ENCODE measurements around the gene ZSWIM2.

DNA sequence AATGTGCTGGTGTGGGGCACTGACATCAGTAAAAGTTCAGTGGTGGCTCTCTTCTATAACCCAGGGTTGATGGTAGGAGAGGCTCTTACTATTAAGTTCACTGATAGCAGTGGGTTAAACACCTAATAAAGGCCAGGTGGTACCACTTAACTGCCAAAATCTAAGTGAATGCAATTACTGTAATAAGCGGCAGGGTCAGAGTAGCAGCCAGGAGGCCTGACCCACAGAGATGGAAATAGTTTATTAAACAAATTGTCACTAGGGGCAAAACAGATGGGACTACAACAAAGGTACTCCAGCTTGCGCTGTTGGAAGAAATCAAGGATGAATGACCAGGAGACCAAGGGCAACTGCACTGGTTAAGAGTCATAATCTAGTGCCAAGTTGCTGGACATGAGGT, 26.6 kb downstream of the ZSWIM2 start:
- TF ChIP-seq, protein P1, sequence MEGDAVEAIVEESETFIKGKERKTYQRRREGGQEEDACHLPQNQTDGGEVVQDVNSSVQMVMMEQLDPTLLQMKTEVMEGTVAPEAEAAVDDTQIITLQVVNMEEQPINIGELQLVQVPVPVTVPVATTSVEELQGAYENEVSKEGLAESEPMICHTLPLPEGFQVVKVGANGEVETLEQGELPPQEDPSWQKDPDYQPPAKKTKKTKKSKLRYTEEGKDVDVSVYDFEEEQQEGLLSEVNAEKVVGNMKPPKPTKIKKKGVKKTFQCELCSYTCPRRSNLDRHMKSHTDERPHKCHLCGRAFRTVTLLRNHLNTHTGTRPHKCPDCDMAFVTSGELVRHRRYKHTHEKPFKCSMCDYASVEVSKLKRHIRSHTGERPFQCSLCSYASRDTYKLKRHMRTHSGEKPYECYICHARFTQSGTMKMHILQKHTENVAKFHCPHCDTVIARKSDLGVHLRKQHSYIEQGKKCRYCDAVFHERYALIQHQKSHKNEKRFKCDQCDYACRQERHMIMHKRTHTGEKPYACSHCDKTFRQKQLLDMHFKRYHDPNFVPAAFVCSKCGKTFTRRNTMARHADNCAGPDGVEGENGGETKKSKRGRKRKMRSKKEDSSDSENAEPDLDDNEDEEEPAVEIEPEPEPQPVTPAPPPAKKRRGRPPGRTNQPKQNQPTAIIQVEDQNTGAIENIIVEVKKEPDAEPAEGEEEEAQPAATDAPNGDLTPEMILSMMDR (conservative IDR thresholded peaks at IDR 0.05): no peak
- no peak for TF ChIP-seq ZFX (IDR thresholded peaks at IDR 0.05)

Measured in C4-2B (cell line).